HG03060 (cell line): Measurements from ENCODE around the gene PTPN9.
"Not testable (repeated sequence)": the region's sequence is repeated elsewhere in the genome, so short reads cannot be mapped to it uniquely, and the experiment has no call there.

Experiments used
- ATAC-seq: cut with Tn5 transposase; IDR thresholded peaks from one replicate; pipeline ENCODE4 v1.9.1; 2021; ENCODE audit warnings: low read depth, moderate number of reproducible peaks; ENCODE audit not compliant: unreplicated experiment

Gene PTPN9

DNA sequence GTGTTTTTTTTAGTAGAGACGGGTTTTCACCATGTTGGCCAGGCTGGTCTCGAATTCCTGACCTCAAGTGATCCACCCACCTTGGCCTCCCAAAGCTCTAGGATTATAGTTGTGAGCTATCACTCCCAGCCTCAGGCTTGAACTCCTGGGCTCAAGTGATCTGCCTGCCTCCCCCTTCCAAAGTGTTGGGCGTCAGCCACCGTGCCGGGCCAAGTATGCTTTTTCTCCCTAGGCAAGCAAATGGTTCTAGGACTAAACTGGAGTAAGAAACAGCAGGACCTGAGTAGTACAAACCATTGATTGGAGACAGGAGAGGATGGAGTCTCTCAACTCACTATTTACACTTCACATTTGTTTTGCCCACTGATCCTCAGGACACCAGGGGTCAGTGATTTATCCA, 4.6 kb upstream of the PTPN9 start:
- ATAC-seq: no peak

- ATAC-seq: not testable (repeated sequence)
These were observed 3.8 kb upstream of the PTPN9 start for GRCh38 chr15:75582943-75583342.

DNA sequence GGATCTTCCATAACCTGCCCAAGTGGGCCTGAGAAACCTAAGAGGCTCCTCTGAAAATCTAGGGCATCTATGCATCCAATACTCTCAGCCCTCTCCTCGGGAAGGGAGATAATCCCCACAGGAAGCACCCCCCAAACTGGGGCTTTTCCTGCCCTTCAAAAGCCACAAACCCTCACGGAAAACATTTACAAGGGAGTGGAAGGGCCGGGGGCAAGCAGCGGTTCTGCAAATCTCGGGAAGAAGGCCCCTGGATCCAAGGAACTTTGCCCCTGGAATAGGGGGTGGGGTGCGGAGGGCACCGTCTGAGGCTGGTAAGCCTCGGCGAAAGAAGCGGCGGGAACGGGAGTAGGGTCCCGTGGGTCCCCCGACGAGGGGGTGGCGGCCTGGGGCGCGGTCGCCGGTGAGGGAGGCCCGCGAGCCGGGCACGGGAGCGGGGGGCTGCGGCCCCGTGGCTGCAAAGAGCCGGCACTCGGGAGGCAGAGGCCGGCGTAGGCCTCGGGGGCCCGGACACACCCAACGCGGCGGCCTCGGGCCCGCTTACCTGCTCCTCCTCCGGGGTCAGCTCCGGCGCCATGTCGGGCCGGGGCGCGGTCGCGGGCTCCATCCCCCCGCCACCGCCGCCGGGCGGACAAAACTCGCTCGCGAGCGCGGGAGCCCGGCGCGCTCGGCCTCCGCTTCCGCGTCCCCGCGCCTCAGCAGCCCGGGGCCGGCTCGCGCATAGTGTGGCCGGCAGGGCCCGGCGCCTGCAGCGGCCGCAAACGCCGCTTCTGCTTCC, 755 bp downstream of the PTPN9 start:
- ATAC-seq: no peak

GRCh38 chr15:75577401-75578172, 1.5 kb downstream of the PTPN9 start:
- no peak for ATAC-seq

DNA sequence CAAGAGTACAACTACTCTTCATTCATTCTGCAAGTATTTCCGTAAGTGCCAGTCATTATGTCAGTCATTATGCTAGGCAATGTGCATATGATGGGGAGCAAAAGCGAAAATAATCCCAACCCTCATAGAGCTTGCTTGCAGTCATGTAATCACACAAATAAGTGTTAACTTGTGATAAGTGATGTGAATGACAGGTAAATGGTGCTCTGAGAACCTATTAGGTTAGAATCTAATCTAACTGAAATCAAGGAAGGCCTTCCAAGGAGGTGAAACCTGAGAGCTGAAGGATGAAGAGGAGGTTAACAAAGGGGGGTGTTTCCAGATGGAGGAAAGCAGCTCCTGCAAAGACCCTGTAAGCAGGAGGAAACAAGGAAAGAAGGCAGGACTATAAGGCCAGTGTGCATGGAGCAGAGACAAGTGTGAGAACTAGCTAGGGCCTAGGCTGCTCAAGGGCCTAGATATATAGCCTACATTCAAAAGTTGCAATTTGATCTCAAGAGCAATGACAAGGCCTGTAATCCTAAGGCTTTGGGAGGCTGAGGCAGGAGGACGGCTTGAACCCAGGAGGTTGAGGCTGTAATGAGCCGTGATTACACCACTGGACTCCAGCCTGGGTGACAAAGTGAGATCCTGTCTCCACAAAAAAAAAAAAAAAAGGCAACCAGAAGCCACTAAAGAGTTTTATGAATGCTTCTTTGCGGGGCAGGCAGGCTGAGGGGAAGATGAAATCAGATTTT, 5.3 kb downstream of the PTPN9 start:
- no peak for ATAC-seq

DNA sequence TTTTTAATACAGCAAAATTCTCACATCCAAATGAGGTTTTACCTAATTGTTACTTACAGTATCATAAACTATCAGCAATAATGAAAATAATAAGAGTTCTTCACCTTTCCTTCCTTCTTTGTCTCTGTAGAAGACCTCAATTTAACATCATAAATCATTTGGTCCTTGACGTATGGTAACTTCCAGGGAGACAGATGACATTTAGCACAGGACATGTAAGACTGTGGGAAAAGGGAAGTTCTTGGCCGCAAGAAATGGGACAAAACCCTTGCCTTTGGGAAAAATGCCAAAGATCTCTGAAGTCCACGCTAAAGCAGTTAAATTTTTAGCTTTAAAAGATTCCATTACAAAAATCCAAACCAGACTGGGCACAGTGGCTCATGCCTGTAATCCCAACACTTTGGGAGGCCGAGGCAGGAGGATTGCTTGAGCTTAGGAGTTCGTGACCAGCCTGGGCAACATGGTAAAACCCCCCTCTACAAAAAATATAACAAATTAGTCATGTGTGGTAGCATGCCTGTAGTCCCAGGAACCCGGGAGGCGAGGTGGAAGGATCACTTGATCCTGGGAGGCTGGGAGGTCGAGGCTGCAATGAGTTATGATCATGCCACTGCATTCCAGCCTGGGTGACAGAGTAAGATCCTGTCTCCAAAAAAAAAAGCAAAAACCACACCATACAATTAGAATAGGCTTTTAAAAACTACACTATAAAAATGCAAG, 8.8 kb downstream of the PTPN9 start:
- no peak for ATAC-seq

DNA sequence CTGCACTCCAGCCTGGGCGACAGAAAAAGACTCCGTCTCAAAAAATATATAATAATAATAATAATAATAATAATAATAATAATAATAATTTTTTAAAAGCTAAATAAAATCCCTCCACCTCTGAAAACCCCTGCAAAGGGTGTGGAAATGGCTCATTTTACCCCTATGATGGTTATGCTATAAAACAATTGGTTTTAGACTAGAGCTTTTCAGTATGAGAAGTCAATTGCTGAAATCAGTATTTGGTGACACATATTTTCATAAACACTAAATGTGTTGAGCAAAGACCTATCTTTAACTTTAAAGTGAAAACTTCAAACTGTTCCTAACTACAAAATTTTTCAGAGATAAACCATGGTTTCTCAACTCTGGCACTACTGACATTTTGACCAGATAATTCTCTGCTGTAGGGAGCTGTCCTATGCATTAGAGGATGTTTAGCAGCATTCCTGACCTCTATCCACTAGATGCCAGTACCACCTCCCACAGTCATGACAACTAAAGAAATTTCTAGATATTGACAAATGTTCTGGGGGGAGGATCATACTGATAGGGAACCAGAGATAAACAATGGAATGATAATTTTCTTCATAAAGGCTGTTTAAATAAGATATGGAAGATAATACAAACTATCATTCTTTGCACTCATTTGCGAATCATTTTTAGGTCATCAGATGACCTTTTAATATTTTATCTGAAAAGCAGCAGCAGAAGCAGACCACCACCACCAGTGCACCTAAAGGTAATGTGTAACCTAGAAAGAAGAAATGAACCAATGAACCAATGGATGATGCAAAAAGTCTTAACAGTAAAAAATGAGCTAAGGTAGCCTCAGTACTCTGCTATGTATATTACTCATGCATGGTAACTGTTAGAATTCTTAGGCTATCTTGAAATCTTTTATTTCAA, 13.8 kb downstream of the PTPN9 start:
- ATAC-seq: no peak

GRCh38 chr15:75561888-75562287, 17.2 kb downstream of the PTPN9 start:
- no peak for ATAC-seq

GRCh38 chr15:75559360-75559759, 19.8 kb downstream of the PTPN9 start:
- not testable (repeated sequence) for ATAC-seq

GRCh38 chr15:75558955-75559354, 20.2 kb downstream of the PTPN9 start:
- ATAC-seq: not testable (repeated sequence)

DNA sequence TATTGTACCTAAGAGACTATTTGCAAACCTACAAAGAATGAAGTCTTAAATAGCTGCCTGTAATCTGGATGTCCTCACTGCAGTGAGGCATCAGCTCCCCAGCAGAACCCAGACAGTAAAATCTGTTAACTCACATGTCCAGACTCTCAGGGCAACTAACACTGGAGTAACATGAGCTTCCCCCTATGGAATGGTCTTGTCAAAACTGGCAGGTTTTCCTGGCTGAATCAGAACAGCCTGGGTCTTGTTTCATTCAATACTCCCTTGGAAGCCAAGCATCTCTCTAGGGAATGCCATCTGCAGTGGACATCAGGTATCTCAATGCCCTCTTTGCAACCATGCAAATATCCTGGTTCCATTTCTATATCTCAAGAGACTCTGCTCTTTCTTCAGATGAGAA, 24.4 kb downstream of the PTPN9 start:
- ATAC-seq: no peak

DNA sequence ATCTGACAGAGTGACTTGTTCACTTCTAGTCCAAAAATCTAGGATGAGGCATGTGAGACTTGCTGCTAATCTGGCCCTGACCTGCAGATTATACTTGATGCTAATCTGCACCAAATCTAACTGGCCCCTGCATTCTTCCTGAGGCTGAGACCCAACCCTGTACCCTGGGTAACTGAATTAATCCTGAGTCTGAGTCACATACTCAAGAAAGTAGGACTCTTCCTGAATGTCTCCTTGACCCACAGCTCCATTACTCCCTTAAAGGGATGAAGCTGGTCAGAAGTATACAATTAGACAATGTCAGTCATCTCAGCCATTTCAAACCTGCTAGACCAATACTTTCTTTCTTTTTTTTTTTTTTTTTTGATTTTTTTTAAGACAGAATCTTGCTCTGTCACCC, 25.5 kb downstream of the PTPN9 start:
- no peak for ATAC-seq

- no peak for ATAC-seq
These were observed 28.0 kb downstream of the PTPN9 start for GRCh38 chr15:75551091-75551490.

GRCh38 chr15:75545064-75545463, 34.1 kb downstream of the PTPN9 start:
- ATAC-seq: no peak

DNA sequence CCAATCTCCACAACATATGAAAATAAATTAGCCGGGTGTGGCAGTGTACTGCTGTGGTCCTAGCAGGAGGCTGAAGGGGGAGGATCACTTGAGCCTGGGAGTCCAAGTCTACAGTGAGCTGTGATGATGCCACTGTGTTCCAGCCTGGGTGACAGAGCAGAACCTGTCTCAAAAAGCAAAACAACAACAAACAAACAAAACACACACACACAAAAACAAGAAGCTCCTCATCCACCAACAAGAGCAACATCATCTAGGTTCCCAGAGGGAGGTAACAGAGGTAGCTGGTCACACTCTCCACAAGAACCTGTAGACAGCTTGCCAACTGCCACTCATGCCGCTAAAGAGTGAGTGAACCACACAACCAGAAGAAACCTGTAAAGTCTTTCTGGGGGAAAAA, 34.8 kb downstream of the PTPN9 start:
- no peak for ATAC-seq

- ATAC-seq: not testable (repeated sequence)
These were observed 36.1 kb downstream of the PTPN9 start for GRCh38 chr15:75542949-75543545.

- ATAC-seq: no peak
These were observed 36.7 kb downstream of the PTPN9 start for GRCh38 chr15:75542386-75542797.

GRCh38 chr15:75538376-75538775, 40.7 kb downstream of the PTPN9 start:
- no peak for ATAC-seq

DNA sequence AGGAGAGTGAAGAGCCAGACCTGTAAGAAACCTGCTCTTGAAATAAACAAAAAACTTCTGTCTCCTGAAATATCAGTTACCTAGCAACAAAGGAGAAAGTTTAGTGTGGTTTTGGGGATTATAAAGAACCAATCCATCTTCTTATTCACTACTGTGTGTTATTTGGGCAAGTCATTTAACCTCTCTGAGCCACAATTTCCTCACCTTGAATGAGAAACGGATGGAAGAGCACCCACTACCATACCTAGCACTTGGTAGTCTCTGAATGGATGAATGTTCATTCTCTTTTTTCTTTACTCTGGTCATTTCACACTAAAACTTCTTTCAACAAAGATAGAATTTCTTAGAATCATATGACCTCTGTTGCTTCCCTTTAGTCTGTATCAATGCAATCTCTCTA, 45.2 kb downstream of the PTPN9 start:
- ATAC-seq: no peak
